ENCODE measurements around the gene TRIM62.

TRIM62 gene

DNA sequence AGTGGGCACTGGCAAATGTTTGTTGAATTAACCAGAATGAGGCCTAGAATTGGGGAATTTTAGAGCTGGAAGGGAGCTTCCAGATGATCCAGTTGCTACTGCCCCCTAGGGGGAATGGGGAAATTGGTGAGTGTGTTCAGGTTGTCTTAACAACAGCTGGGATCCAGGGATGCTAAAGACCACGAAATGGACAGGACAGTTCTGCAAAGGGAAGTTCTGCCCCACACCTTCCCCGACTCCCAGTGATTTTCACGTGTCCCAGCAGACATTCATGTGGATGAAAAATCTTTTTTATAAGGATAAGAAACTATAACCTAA lies 33.9 kb downstream of the TRIM62 start:
- no peak for DNase-seq (ENCODE audit: low spot score)
- TF ChIP-seq, protein P1, sequence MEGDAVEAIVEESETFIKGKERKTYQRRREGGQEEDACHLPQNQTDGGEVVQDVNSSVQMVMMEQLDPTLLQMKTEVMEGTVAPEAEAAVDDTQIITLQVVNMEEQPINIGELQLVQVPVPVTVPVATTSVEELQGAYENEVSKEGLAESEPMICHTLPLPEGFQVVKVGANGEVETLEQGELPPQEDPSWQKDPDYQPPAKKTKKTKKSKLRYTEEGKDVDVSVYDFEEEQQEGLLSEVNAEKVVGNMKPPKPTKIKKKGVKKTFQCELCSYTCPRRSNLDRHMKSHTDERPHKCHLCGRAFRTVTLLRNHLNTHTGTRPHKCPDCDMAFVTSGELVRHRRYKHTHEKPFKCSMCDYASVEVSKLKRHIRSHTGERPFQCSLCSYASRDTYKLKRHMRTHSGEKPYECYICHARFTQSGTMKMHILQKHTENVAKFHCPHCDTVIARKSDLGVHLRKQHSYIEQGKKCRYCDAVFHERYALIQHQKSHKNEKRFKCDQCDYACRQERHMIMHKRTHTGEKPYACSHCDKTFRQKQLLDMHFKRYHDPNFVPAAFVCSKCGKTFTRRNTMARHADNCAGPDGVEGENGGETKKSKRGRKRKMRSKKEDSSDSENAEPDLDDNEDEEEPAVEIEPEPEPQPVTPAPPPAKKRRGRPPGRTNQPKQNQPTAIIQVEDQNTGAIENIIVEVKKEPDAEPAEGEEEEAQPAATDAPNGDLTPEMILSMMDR (IDR thresholded peaks at IDR 0.05; ENCODE audit: extremely low read depth, missing control alignments): no peak

DNA sequence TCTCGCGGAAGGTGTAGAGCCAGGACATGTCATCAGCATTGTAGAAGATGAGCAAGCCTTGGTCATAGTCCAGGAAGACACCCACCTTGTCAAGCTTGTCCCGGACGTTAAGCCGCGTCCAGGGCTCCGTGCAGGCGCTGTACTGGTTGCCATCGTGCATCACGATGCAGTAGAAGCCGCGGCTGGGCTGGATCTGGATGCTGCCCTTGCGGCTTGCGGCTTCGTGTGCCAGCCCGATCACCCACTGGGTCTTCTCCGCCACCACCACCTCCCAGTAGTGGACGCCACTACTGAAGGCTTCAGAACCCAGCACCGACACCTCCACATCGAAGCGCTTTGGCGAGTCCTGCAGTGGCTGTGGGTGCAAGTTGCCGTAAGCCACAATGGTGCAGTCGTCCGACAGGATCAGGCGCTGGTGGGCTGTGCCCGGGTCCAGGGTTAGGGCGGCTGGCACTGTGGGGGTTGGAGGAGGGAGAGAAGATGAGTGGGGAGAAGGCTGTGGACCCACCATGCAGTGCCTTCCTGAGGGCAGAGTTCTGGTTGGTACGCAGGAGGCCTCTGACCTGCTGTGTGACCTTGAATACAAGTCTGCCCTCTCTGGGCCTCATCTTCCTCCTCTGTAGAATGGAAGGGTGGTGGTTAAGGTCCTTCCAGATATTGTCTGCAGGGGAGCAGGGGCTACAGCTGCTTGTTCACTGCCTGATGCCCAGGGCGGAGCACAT lies 34.4 kb downstream of the TRIM62 start:
- no peak for DNase-seq (ENCODE audit: low spot score)
- TF ChIP-seq, protein P1 (IDR thresholded peaks at IDR 0.05; ENCODE audit: extremely low read depth, missing control alignments): no peak

DNA sequence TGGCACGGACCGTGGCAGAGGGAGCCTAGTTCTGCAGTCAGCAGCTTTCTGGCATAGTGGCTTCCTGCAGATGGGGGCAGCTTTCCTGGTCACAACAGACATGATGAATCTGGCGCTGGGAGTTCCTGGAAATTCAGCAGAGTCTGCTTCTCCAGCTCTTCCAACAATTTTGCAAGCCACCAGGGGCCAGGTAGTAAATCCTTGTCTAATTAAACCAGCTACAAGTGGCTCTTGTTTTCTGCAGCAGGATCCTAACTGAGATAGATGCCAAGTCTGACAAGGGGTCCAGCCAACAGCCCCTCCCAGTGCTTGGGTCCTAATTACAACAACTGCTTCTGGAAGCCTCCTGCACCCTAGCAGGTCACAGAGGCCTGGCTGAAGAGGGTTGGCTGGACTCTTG lies 35.8 kb downstream of the TRIM62 start:
- TF ChIP-seq, protein P1 (IDR thresholded peaks at IDR 0.05; ENCODE audit: extremely low read depth, missing control alignments): no peak

DNA sequence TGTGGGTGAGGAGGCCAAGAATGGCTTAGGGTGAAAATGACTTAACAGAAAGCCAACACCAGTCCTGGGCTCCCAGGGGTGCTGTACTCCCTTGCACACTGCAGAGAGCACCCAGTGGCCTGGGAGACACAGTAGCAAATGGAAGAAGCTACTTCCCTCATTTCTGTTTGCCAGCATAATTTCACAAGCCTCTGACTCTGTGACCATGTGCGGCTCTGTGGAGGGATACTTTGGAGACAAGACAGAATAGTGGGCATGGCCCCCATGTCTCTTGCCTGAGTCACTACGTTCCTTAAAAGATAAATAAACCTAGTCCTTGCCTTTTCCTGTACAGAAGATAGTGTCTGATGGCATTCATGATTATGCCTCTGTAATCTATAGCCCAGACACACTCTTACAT lies 38.1 kb downstream of the TRIM62 start:
- DNase-seq (ENCODE audit: low spot score): no peak
- TF ChIP-seq, protein P1 (IDR thresholded peaks at IDR 0.05; ENCODE audit: extremely low read depth, missing control alignments): no peak

More for the DNA sequence above, 35.8 kb downstream of the TRIM62 start:
- DNase-seq (ENCODE audit: low spot score): no peak

DNA sequence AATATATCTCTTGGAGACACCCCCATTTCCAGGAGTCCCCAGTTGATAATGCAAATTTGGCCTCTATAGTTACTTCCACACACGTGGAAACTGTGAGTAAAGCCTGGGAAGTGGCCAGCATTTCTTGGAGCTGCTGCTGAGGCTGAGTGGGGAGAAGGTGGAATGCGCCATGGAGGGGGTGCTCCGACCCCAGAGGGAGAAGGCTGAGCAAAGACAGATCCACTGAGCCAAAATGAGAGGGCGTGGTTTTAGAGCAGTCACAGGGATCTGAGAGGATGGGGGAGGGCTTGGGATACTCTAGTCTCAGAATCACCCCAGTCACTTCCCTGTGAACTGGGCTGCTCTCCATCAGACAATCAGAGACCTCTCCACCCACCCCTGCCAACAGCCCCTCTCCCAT lies 38.7 kb downstream of the TRIM62 start:
- TF ChIP-seq, protein P1 (IDR thresholded peaks at IDR 0.05; ENCODE audit: extremely low read depth, missing control alignments): no peak
- DNase-seq (ENCODE audit: low spot score): no peak

DNA sequence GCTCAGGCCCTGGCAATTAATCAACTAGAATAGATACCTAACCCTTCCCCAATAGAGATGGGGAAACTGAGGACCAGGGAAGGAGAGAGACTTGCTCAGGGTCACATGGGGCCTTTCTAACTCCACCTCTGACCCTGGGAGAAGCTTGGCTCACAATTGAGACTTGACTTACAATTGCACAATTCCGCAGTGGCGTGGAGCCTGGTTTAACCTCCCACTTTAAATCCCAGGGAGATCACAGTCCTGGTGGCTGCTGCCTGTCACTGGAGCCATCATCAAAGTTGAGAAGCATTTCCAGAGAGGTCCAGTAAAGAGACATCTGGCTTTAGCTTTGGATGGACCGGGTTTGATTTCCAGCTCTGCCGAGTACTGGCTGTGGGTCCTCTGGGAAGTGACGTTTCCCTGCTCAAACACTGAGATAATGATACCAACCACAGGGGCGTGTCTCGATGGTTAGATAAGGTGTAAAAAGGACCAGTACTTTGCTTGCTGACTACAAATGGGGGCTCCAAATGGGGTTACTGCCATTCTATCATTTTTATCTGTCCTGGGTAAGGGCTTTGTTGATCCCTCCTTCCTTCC lies 39.3 kb downstream of the TRIM62 start:
- no peak for DNase-seq (ENCODE audit: low spot score)
- TF ChIP-seq, protein P1 (IDR thresholded peaks at IDR 0.05; ENCODE audit: extremely low read depth, missing control alignments): no peak

DNA sequence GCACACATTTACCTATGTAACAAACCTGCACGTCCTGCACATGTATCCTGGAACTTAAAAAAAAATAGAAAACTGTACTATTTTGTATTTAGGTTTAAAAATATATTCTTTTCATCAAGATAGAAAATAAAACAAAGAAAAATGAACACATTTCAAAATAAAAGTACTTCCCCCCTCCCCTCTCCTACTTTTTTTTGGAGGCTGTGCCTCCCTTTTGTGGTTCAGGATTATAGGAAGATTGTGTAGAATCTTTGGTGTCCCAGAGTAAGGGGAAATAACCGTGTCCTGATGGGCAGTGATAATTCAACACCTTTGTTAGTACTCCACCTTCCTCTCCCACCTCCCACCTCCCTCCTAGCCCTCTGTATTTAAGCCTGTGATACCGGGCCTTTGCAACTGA lies 40.1 kb downstream of the TRIM62 start:
- no peak for DNase-seq (ENCODE audit: low spot score)
- TF ChIP-seq, protein P1 (IDR thresholded peaks at IDR 0.05; ENCODE audit: extremely low read depth, missing control alignments): no peak
